Measurements from ENCODE around the gene PAQR6. TPM values are rescaled to one million over a fixed set of nuclear protein-coding genes. Genes with fewer than 3 reads are reported as not detected.

Gene PAQR6
- total and polyA plus RNA-seq, 8 donors: 0.43 to 4.3 (median 2.0) TPM; not detected in 2

DNA sequence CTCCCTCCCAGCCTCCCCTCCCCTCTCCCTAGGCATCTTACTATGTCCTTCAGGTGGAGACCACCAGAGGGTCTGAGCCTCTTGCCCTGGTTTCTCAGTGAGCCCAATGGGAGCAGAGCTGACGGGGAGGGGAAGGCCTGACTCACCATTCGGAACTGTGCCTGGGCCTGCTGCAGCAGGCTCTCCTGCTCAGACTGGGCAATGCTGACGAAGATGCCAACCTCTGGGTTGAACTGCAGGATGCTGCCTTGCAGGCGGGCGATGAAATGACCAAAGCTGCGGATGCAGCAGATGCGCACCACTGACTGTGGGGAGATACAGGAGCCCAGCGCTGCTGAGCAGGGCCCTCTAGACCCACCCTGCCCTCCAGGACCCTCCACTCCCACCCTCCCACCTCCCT, 11.0 kb upstream of the PAQR6 start:
- H3K27ac ChIP-seq: no peak overlapping the region
- DNase-seq: no peak
- H3K4me1 ChIP-seq: no peaks in the 10 kb centered on the region
- peaks cover 74 to 100% (median 100%) of the 10 kb centered on the region in 4 donors for H3K36me3 ChIP-seq
- TF ChIP-seq POLR2A (IDR thresholded peaks at IDR 0.05) (no peak), POLR2AphosphoS5 (IDR thresholded peaks at IDR 0.05) (no peak), EP300 (IDR thresholded peaks at IDR 0.05) (no peak)
- TF ChIP-seq, protein P1, sequence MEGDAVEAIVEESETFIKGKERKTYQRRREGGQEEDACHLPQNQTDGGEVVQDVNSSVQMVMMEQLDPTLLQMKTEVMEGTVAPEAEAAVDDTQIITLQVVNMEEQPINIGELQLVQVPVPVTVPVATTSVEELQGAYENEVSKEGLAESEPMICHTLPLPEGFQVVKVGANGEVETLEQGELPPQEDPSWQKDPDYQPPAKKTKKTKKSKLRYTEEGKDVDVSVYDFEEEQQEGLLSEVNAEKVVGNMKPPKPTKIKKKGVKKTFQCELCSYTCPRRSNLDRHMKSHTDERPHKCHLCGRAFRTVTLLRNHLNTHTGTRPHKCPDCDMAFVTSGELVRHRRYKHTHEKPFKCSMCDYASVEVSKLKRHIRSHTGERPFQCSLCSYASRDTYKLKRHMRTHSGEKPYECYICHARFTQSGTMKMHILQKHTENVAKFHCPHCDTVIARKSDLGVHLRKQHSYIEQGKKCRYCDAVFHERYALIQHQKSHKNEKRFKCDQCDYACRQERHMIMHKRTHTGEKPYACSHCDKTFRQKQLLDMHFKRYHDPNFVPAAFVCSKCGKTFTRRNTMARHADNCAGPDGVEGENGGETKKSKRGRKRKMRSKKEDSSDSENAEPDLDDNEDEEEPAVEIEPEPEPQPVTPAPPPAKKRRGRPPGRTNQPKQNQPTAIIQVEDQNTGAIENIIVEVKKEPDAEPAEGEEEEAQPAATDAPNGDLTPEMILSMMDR (IDR thresholded peaks at IDR 0.05): no peak
- no peaks in the 10 kb centered on the region for H3K27me3 ChIP-seq
- 94 to 97% (median 95%) methylated on average over 3 to 8 of the region's 8 CpGs for WGBS, 5 donors
- no peak overlapping the region for H3K4me3 ChIP-seq
- no peaks in the 10 kb centered on the region for H3K9me3 ChIP-seq
- intact Hi-C loops (cut with DNase I; ENCODE audit: low total_unique reads): no loop called here

GRCh38 chr1:156257711-156258110, 9.9 kb upstream of the PAQR6 start:
- Histone ChIP-seq H3K36me3 (peaks cover 74 to 100% (median 100%) of the 10 kb centered on the region in 4 donors), H3K27me3 (no peaks in the 10 kb centered on the region), H3K4me1 (no peaks in the 10 kb centered on the region), H3K9me3 (no peaks in the 10 kb centered on the region), H3K4me3 (no peak overlapping the region), H3K27ac (no peak overlapping the region)
- 70 to 95% (median 92%) methylated on average over 2 of the region's 2 CpGs for WGBS, 5 donors
- DNase-seq: no peak
- intact Hi-C loops (cut with DNase I; ENCODE audit: low total_unique reads): no loop called here
- TF ChIP-seq POLR2A (IDR thresholded peaks at IDR 0.05) (no peak), POLR2AphosphoS5 (IDR thresholded peaks at IDR 0.05) (no peak), EP300 (IDR thresholded peaks at IDR 0.05) (no peak)
- TF ChIP-seq, protein P1 (IDR thresholded peaks at IDR 0.05): no peak

DNA sequence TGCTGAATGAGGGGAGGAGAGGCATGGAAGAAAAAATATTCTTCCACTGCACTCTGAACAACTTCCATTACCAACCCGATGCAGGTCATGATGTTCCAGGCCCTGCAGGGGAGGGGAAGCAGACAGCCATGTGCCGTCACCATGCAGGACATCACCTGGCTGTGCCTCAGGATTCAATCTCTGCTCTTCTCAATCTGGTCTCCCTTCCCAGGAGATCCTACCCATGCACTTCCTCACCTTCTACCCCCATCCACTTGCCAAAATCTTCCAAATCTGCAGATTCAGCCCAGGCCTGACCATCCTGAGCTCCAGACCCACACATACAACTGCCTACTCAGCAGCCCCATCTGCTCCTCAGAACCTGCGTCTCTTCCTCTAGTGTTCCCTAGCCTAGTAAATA, 5.8 kb upstream of the PAQR6 start:
- Histone ChIP-seq H3K4me1 (no peaks in the 10 kb centered on the region), H3K27ac (no peak overlapping the region), H3K27me3 (no peaks in the 10 kb centered on the region), H3K4me3 (no peak overlapping the region), H3K36me3 (peaks cover 69 to 99% (median 98%) of the 10 kb centered on the region in 4 donors), H3K9me3 (no peaks in the 10 kb centered on the region)
- no peak for DNase-seq
- WGBS, 5 donors: 87 to 96% (median 93%) methylated on average over 3 of the region's 3 CpGs
- TF ChIP-seq EP300 (IDR thresholded peaks at IDR 0.05): no peak
- TF ChIP-seq, protein P1 (IDR thresholded peaks at IDR 0.05): no peak
- no peak for TF ChIP-seq POLR2AphosphoS5 (IDR thresholded peaks at IDR 0.05)
- intact Hi-C loops (cut with DNase I; ENCODE audit: low total_unique reads): no loop called here

GRCh38 chr1:156251527-156251926, 3.7 kb upstream of the PAQR6 start:
- Histone ChIP-seq H3K4me3 (no peak overlapping the region), H3K27me3 (peaks cover 0 to 4% (median 0%) of the 10 kb centered on the region in 3 donors), H3K9me3 (no peaks in the 10 kb centered on the region), H3K27ac (no peak overlapping the region), H3K36me3 (peaks cover 48 to 78% (median 76%) of the 10 kb centered on the region in 4 donors), H3K4me1 (peaks cover 10 to 18% (median 16%) of the 10 kb centered on the region in 4 donors)
- TF ChIP-seq, protein P1 (IDR thresholded peaks at IDR 0.05): no peak
- TF ChIP-seq EP300 (IDR thresholded peaks at IDR 0.05) (no peak), POLR2A (IDR thresholded peaks at IDR 0.05) (no peak), POLR2AphosphoS5 (IDR thresholded peaks at IDR 0.05) (no peak)
- WGBS, 5 donors: 50 to 73% (median 55%) methylated on average over 3 of the region's 3 CpGs
- peak in 1 of 2 donors; percentile 67 for DNase-seq
- intact Hi-C loops (cut with DNase I; ENCODE audit: low total_unique reads): no loop called here

Measured in stomach (tissue), 9 donors.